Peyer's patch (tissue), 4 donors: ENCODE results near the gene SP9.

Experiments
- POLR2A ChIP-seq, 2 donors: fragments of 450-650 bp; IDR thresholded peaks; one replicate each; pipeline ENCODE4 v1.5.1; 2017; ENCODE audit warnings: antibody characterized with exemption in 2 of 2, mild to moderate bottlenecking in 2 of 2, moderate library complexity in 2 of 2
- TF ChIP-seq, protein P1 (sequence below), 6 experiments: fragments of 450-650 bp in 4 of 6; fragments of 200-600 bp in 2 of 6; sonication (generic) in 1 of 6; IDR thresholded peaks; one replicate each; pipeline ENCODE4 v1.5.1; 2017 to 2019; ENCODE audit warnings: antibody characterized with exemption in 6 of 6, mild to moderate bottlenecking in 3 of 6, moderate library complexity in 1 of 6

DNA sequence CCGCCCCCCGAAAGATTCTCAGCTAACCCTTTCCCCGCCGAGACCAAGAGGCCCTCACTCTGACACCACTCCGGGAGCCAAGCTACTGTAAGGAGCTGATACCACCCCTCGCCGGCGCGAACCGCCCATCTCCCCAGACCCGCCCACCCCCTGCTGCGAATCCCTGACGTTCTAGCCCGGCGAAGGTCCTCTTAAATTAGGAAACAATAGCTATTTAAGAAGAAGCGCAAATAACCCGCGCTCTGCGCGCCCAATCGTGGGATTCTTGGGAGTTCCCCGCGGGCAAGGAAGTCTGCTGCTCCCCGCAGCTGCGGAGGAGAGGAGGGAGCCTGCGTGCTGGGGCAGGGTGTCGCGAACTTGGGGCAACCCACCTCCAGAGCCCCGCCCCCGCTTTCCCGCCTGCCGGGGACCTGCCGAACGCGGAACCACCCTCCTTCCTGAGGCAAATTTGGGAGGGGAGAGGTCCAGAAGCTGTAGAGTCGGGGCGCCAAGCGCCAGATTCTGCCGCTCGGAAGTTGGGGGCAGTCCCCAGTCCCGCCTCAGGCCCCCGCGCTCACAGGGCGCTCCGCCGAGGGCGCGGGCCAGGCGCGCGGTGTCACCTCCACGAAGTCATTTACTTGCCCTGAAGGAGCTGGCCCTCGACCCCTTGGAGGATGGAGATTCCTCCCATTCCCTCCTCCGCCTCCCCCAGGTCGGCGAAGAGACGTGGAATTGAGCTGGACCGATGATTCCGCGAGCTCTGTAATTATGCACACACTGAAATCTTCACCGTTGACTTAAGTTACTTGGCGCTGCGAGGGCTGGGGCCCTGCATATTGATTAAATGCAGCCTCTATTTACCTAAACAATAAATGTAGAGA is 8.4 kb upstream of the SP9 start:
- no peak for TF ChIP-seq POLR2A (IDR thresholded peaks at IDR 0.05)
- TF ChIP-seq, protein P1, sequence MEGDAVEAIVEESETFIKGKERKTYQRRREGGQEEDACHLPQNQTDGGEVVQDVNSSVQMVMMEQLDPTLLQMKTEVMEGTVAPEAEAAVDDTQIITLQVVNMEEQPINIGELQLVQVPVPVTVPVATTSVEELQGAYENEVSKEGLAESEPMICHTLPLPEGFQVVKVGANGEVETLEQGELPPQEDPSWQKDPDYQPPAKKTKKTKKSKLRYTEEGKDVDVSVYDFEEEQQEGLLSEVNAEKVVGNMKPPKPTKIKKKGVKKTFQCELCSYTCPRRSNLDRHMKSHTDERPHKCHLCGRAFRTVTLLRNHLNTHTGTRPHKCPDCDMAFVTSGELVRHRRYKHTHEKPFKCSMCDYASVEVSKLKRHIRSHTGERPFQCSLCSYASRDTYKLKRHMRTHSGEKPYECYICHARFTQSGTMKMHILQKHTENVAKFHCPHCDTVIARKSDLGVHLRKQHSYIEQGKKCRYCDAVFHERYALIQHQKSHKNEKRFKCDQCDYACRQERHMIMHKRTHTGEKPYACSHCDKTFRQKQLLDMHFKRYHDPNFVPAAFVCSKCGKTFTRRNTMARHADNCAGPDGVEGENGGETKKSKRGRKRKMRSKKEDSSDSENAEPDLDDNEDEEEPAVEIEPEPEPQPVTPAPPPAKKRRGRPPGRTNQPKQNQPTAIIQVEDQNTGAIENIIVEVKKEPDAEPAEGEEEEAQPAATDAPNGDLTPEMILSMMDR (IDR thresholded peaks at IDR 0.05): no peak
